Spleen (tissue), 7 donors: ENCODE measurements around the gene SVOP.

Source experiments
- CTCF ChIP-seq, 11 experiments: fragments of 200-600 bp in 7 of 11; fragments of 450-650 bp in 4 of 11; sonication (generic) in 4 of 11; IDR thresholded peaks in 8 of 11; conservative IDR thresholded peaks in 3 of 11; 1 replicate in 7 of 11; 2 replicates in 4 of 11; pipeline versions ENCODE4 v1.4.0 to v1.8.0; 2016 to 2021; ENCODE audit warnings: antibody characterized with exemption in 11 of 11, inconsistent platforms in 4 of 11, mild to moderate bottlenecking in 1 of 11
- POLR2A ChIP-seq, 3 donors: fragments of 450-650 bp; IDR thresholded peaks; one replicate each; pipeline ENCODE4 v1.5.1; 2017; ENCODE audit warnings: antibody characterized with exemption in 3 of 3, mild to moderate bottlenecking in 1 of 3
- POLR2AphosphoS5 ChIP-seq, 3 donors: sonication (generic); formaldehyde crosslinking; IDR thresholded peaks; one replicate each; pipeline ENCODE4 v1.5.1; 2017; ENCODE audit warnings: antibody characterized with exemption in 3 of 3
- donor health status: DM: no; HTN: no; CAD: no; lungs with moderate emphysema.
- donor health status: DM: no; HTN: no; CAD: no.
- donor health status: DM: no; HTN: no; CAD: no.

DNA sequence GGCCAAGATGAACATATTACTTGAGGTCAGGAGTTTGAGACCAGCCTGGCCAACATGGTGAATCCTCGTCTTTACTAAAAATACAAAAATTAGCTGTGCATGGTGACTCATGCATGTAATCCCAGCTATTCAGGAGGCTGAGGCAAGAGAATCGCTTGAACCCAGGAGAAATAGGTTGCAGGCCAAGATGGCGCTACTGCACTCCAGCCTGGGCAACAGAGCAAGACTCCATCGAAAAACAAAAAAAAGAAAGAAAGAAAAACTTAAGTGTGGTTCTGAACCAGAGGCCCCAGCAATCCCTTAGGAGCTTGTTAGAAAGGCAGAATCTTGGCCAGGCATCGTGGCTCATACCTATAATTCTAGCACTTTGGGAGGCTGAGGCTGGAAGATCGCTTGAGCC, 24.5 kb downstream of the SVOP start:
- TF ChIP-seq CTCF (IDR thresholded peaks at IDR 0.05 in 8 of 11, conservative IDR thresholded peaks at IDR 0.05 in 3 of 11) = no peak
- TF ChIP-seq POLR2A (IDR thresholded peaks at IDR 0.05) = no peak
- no peak for TF ChIP-seq POLR2AphosphoS5 (IDR thresholded peaks at IDR 0.05)
